Measurements from ENCODE around the gene MICALL2.

Gene MICALL2

DNA sequence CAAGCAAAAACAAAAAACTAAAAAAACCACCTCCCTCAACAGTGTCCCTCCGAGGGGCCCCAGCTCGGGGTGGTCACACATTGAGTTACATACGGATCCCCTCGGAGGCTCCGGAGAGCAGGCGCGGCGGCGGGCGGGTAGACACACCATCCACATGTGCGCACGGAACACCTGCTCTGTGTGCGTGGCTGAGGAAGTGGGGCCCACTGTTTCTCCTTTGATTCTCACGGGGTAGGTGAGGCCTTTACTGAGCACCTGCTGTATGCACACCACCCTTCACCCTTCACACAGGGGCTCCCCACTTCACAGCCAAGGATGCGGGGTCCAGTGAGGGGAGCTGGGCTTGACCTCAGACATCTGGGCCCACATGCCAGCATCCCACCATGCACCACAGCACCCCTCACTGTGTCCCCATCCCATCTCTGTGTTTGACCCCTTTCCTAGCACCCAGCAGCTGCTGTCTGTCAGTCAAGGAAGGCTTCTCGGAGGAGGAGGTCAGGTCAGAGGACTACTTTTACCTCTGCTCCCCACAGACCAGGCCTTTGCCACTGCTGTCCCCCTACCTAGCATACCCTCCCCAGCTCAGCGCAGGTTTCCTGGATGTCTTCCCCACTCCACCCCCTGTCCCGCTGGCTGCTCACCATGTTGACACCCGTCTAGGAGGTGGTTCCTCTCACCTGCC is 71.1 kb downstream of the MICALL2 start:
- DNase-seq = no peak

DNA sequence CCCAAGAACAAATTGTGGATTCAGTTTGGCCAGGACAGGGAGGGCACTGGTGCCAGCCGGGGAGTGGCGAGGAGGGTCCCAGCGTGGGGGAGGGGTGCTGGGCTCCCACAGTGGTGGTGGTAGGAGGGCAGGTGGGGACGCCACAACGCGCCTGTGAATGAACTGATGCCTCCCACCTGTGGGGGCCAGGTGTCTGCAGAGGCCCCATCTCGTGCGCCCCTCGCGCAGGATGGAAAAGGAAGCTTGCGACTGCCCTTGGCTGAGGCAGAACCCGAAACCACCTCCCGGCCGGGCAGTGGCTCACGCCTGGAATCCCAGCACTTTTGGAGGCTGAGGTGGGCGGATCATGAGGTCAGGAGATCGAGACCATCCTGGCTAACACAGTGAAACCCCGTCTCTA is 72.0 kb downstream of the MICALL2 start:
- no peak for DNase-seq

DNA sequence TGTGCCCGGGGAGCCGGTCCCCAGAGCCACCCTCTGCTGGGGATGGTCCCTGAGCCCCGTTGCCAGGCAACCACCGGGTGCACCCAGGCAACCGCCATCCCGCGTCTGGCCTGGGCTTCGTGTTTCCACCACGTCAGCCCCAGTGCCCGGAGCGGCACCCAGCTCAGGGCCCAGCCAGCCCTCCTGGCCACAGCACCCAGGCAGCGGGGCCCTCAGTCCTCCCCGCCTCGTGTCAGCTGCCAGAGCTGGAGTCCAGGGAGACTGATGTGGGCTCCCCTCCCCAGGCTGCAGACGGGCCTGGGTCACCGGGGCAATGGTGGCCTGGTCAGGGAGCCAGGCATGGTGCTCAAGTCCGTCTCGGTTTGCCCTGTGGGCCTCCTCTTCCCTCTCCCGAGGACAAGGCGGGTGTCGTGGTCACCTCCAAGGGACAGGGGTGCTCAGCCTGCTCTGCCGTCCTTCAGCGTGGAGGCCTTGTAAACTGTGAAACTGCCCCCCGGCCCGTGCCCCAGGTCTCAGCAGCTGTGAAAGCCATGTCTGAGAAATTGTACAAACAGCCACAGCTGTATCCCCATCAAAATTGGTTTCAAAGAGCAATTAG is 72.5 kb downstream of the MICALL2 start:
- DNase-seq = no peak

DNA sequence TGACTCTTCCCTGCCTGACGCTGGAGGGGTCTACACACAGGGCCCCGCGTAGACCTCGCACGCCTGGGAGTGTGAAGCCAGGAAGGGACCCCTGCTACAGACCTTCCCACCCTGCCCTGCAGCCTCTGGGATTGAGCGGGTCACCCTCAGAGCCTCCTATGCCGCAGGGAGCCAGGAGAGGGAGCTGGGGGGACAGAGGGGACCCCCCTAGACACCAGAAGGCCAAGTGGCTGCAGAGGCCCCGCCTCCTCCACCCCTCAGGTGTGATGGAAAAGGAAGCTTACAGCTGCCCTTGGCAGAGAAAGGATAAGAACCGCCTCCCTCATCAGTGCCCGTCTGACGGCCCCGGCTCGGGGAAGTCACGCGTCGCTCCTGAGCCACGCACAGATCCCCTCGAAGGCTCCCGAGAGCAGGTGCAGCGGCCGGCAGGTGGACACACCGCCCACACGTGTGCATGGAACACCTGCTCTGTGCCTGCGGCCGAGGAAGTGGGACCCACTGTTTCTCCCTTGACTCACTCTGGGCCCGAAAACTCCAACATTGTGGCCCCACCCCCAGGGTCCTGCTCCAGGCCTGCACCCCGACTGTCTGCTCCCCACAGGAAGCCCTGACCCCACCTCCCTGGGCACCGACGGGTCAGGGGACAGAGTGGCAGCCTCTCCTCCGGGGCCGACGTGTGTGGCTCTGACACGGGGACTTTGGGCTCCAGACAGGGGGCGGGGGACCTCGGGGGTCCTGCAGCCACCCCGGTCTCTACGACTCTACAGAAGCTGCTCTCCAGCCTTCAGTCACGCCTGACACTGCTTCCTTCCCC is 73.3 kb downstream of the MICALL2 start:
- no peak for DNase-seq

DNA sequence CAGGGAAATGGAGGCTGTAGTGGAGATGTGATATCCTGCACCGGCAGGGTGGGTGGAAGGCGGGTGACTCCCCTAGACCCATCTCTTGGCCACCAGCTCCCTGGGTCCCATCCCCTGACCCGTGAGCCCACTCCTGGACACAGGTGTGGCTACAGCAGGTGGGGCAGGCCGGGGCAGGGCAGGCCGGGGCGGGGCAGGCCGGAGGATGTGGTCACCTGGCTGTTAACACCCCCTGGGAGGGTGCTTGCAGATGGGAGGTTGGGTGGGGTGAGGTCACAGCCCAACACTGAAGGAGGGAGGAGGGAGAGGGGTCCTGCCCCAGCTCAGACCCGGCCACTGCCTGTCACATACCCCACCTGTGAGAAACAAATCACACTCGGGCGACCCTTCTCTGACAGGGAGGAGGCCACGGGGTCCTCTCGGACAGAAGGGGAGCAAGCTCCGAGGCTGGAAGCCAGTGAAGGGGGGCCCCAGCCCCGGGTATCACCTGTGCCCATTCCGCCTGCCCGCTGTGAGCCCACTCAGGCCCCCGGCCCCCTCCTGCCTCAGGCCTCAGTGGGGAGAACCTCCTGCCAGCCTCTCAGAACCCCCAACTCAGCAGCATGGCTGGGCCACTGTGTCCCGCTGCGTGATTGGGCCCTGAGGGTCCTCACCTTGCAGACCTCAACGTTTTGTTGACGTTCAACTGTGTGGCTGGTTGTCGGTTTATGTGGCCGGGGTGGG is 74.0 kb downstream of the MICALL2 start:
- DNase-seq = no peak

Measured in SIG-M5 (cell line).